ENCODE results near the gene COL6A3.
"Not testable (repeated sequence)": the region's sequence is repeated elsewhere in the genome, so short reads cannot be mapped to it uniquely, and the experiment has no call there.

COL6A3 gene

GRCh38 chr2:237315170-237315828, 98.7 kb downstream of the COL6A3 start:
- peak; percentile 99 for DNase-seq

- DNase-seq = no peak
Measured at GRCh38 chr2:237314681-237315080, 99.3 kb downstream of the COL6A3 start.

GRCh38 chr2:237314198-237314597, 99.8 kb downstream of the COL6A3 start:
- no peak for DNase-seq

- DNase-seq = peak; percentile 83
Measured at GRCh38 chr2:237312021-237312755, 101.8 kb downstream of the COL6A3 start.

GRCh38 chr2:237310515-237311114, 103.3 kb downstream of the COL6A3 start:
- DNase-seq = no peak

GRCh38 chr2:237309416-237309815, 104.5 kb downstream of the COL6A3 start:
- peak; percentile 79 for DNase-seq

GRCh38 chr2:237309011-237309410, 105.0 kb downstream of the COL6A3 start:
- no peak for DNase-seq

GRCh38 chr2:237307474-237307873, 106.5 kb downstream of the COL6A3 start:
- no peak for DNase-seq

GRCh38 chr2:237306787-237307170, 107.2 kb downstream of the COL6A3 start:
- peak; percentile 63 for DNase-seq

- peak; percentile 88 for DNase-seq
Measured at GRCh38 chr2:237306083-237306786, 107.7 kb downstream of the COL6A3 start.

- no peak for DNase-seq
Measured at GRCh38 chr2:237305579-237305978, 108.4 kb downstream of the COL6A3 start.

GRCh38 chr2:237304763-237305514, 109.0 kb downstream of the COL6A3 start:
- peak; percentile 97 for DNase-seq

GRCh38 chr2:237303244-237303643, 110.7 kb downstream of the COL6A3 start:
- DNase-seq = not testable (repeated sequence)

GRCh38 chr2:237301595-237301994, 112.4 kb downstream of the COL6A3 start:
- DNase-seq = no peak

- no peak for DNase-seq
Measured at GRCh38 chr2:237300739-237301138, 113.2 kb downstream of the COL6A3 start.

- DNase-seq = peak; percentile 99
Measured at GRCh38 chr2:237299906-237300305, 114.1 kb downstream of the COL6A3 start.

- DNase-seq = peak; percentile 74
Measured at GRCh38 chr2:237298151-237299118, 115.5 kb downstream of the COL6A3 start.

- DNase-seq = peak; percentile 40
Measured at GRCh38 chr2:237297421-237298150, 116.4 kb downstream of the COL6A3 start.

- peak; percentile 86 for DNase-seq
Measured at GRCh38 chr2:237296756-237297155, 117.2 kb downstream of the COL6A3 start.

- DNase-seq = no peak
Measured at GRCh38 chr2:237295889-237296480, 118.0 kb downstream of the COL6A3 start.
